A549 treated with Mapracorat at 1 μM for 4 hours (cell line): ENCODE measurements around the gene EID3. TPM values are rescaled to one million over a fixed set of nuclear protein-coding genes. Genes with fewer than 3 reads are reported as not detected.

Experiments
- total RNA-seq: library from RNA; stranded (reverse); fragments of 200-300 nt; extraction: Qiagen RNA extraction; gene quantifications from 5 replicates; pipeline ENCODE4 v1.2.3, GENCODE V29; 2022

Gene EID3
- 5.6 to 9.3 TPM (median 6.4 TPM) in 5 replicates for total RNA-seq

DNA sequence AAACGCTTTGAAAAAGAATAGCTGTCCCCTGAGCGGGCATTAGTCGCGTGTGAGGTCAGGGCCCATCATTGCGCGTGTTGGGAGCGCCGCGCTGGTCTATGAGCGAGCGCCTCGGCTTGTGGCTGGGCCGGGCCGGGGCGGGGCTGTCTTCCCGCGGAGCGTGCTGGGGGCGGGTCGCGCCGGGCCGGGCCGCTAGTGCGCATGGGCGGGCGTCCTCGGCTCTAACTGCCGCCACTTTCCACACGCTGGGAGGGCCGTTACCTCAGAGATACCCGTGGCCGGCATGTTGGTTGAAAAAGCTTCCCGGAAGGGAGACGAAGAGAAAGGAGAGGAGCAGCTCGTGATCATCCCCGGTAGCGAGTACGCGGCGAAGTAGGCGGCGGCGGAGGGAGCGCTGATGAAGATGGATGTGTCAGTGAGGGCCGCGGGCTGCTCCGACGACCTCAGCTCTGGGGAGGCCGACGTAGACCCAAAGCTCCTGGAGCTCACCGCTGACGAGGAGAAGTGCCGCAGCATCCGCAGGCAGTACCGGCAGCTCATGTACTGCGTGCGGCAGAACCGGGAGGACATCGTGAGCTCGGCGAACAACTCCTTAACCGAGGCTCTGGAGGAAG, at the start of gene EID3:
Gene EID3 (plus strand): TSS at position 202 of the 614 bp plus-strand sequence. CDS start 196 bp downstream, at position 398.

Other genes starting within 250 kb of the EID3 start
- 4.0 to 5.8 TPM (median 4.8 TPM) in 5 replicates for gene HCFC2, start 239.2 kb upstream of the EID3 start, total RNA-seq
- gene NFYB, start 165.5 kb upstream of the EID3 start, total RNA-seq: 22.8 to 28.8 TPM (median 25.4 TPM) in 5 replicates
- 753 to 930 TPM (median 871 TPM) in 5 replicates for gene TXNRD1, start 88.0 kb upstream of the EID3 start, total RNA-seq
- 15.8 to 22.2 TPM (median 20.9 TPM) in 5 replicates for gene CHST11, start 153.2 kb downstream of the EID3 start, total RNA-seq